Parathyroid adenoma (tissue), 2 donors: Measurements from ENCODE around the gene NPAS3.

Experiments
- H2AFZ ChIP-seq: fragments of 300-600 bp; sonication (generic); one replicate; pipeline ENCODE4 v1.7.0; 2017; ENCODE audit warnings: antibody characterized with exemption, mild to moderate bottlenecking
- H3K27ac ChIP-seq: fragments of 300-600 bp; sonication (generic); one replicate; pipeline ENCODE4 v1.7.0; 2017
- H3K27me3 ChIP-seq: fragments of 300-600 bp; sonication (generic); one replicate; pipeline ENCODE4 v1.7.0; 2017; ENCODE audit warnings: low read length; ENCODE audit not compliant: control insufficient read depth, insufficient read depth
- H3K36me3 ChIP-seq: fragments of 300-600 bp; sonication (generic); one replicate; pipeline ENCODE4 v1.7.0; 2017; ENCODE audit warnings: low read length; ENCODE audit not compliant: control insufficient read depth, insufficient read depth
- H3K4me1 ChIP-seq: fragments of 300-600 bp; sonication (generic); one replicate; pipeline ENCODE4 v1.7.0; 2017; ENCODE audit warnings: control low read depth
- H3K4me2 ChIP-seq: fragments of 300-600 bp; sonication (generic); one replicate; pipeline ENCODE4 v1.7.0; 2017; ENCODE audit warnings: low read length
- H3K4me3 ChIP-seq: fragments of 300-600 bp; sonication (generic); one replicate; pipeline ENCODE4 v1.7.0; 2017; ENCODE audit warnings: low read depth, low read length
- H3K79me2 ChIP-seq: fragments of 300-600 bp; sonication (generic); one replicate; pipeline ENCODE4 v1.7.0; 2017; ENCODE audit warnings: control low read depth
- H3K9ac ChIP-seq: fragments of 300-600 bp; sonication (generic); one replicate; pipeline ENCODE4 v1.7.0; 2017; ENCODE audit warnings: mild to moderate bottlenecking
- H3K9me3 ChIP-seq: fragments of 300-600 bp; sonication (generic); one replicate; pipeline ENCODE4 v1.7.0; 2017; ENCODE audit warnings: low read length; ENCODE audit not compliant: control insufficient read depth
- CTCF ChIP-seq: fragments of 300-600 bp; sonication (generic); IDR thresholded peaks from one replicate; pipeline ENCODE4 v1.7.0; 2017; ENCODE audit warnings: antibody characterized with exemption, mild to moderate bottlenecking
- donor health status: primary hyperparathyroidism.

Gene NPAS3

GRCh38 chr14:33529787-33530757 is 591.4 kb downstream of the NPAS3 start:
- Histone ChIP-seq H3K4me1 (no peaks in the 10 kb centered on the region), H3K9ac (no peak overlapping the region), H3K9me3 (no peaks in the 10 kb centered on the region), H3K36me3 (no peaks in the 10 kb centered on the region), H3K27me3 (no peaks in the 10 kb centered on the region), H3K4me2 (no peak overlapping the region), H3K27ac (no peak overlapping the region), H3K4me3 (no peak overlapping the region), H3K79me2 (no peaks in the 10 kb centered on the region), H2AFZ (no peak overlapping the region)
- no peak for TF ChIP-seq CTCF

- no peaks in the 10 kb centered on the region for H3K4me1 ChIP-seq
- no peak overlapping the region for H3K9ac ChIP-seq
- H3K36me3 ChIP-seq = no peaks in the 10 kb centered on the region
- H3K79me2 ChIP-seq = no peaks in the 10 kb centered on the region
- H2AFZ ChIP-seq = no peak overlapping the region
- H3K9me3 ChIP-seq = no peaks in the 10 kb centered on the region
- TF ChIP-seq CTCF = no peak
- no peak overlapping the region for H3K4me2 ChIP-seq
- H3K27ac ChIP-seq = no peak overlapping the region
- no peak overlapping the region for H3K4me3 ChIP-seq
- H3K27me3 ChIP-seq = no peaks in the 10 kb centered on the region
Observed at GRCh38 chr14:33532553-33532952, 593.9 kb downstream of the NPAS3 start.

GRCh38 chr14:33534104-33534503 is 595.4 kb downstream of the NPAS3 start:
- peaks cover 4% of the 10 kb centered on the region for H3K4me1 ChIP-seq
- no peaks in the 10 kb centered on the region for H3K36me3 ChIP-seq
- H3K27ac ChIP-seq = no peak overlapping the region
- H3K9ac ChIP-seq = no peak overlapping the region
- no peak overlapping the region for H2AFZ ChIP-seq
- TF ChIP-seq CTCF = no peak
- no peak overlapping the region for H3K4me3 ChIP-seq
- H3K27me3 ChIP-seq = no peaks in the 10 kb centered on the region
- no peaks in the 10 kb centered on the region for H3K79me2 ChIP-seq
- H3K9me3 ChIP-seq = no peaks in the 10 kb centered on the region
- no peak overlapping the region for H3K4me2 ChIP-seq

- Histone ChIP-seq H3K4me3 (no peak overlapping the region), H3K4me1 (peaks cover 4% of the 10 kb centered on the region), H3K79me2 (no peaks in the 10 kb centered on the region), H3K27ac (no peak overlapping the region), H3K27me3 (no peaks in the 10 kb centered on the region), H3K9ac (no peak overlapping the region), H3K36me3 (no peaks in the 10 kb centered on the region), H3K9me3 (no peaks in the 10 kb centered on the region), H2AFZ (no peak overlapping the region), H3K4me2 (no peak overlapping the region)
- no peak for TF ChIP-seq CTCF
Observed at GRCh38 chr14:33534632-33535031, 596.0 kb downstream of the NPAS3 start.

- no peak for TF ChIP-seq CTCF
- no peak overlapping the region for H3K9ac ChIP-seq
- no peak overlapping the region for H3K4me3 ChIP-seq
- no peak overlapping the region for H2AFZ ChIP-seq
- H3K27ac ChIP-seq = no peak overlapping the region
- no peaks in the 10 kb centered on the region for H3K27me3 ChIP-seq
- no peak overlapping the region for H3K4me2 ChIP-seq
- H3K36me3 ChIP-seq = no peaks in the 10 kb centered on the region
- H3K4me1 ChIP-seq = peaks cover 4% of the 10 kb centered on the region
- no peaks in the 10 kb centered on the region for H3K79me2 ChIP-seq
- H3K9me3 ChIP-seq = no peaks in the 10 kb centered on the region
Observed at GRCh38 chr14:33539918-33540357, 601.3 kb downstream of the NPAS3 start.
